HepG2 (cell line): ENCODE data around the gene LRRC8D. TPM values are rescaled to one million over a fixed set of nuclear protein-coding genes. Genes with fewer than 3 reads are reported as not detected.

Experiments
- ARID5B ChIP-seq: IDR thresholded peaks from 2 replicates; pipeline ENCODE4 v1.4.0; 2020; ENCODE audit warnings: mild to moderate bottlenecking, missing genetic modification reagents
- BCLAF1 ChIP-seq: fragments of 450-650 bp; IDR thresholded peaks from 2 replicates; pipeline ENCODE4 v1.6.1; 2017; ENCODE audit warnings: mild to moderate bottlenecking
- JUNB ChIP-seq: sonication (generic); formaldehyde crosslinking; IDR thresholded peaks from 2 replicates; pipeline ENCODE4 v1.8.0; 2022; ENCODE audit warnings: missing genetic modification reagents, mild to moderate bottlenecking, borderline replicate concordance
- MED1 ChIP-seq: sonication (generic); formaldehyde crosslinking; IDR thresholded peaks from 2 replicates; pipeline ENCODE4 v1.4.0; 2020; ENCODE audit warnings: missing genetic modification reagents
- NR0B2 ChIP-seq: sonication (generic); formaldehyde crosslinking; IDR thresholded peaks from 2 replicates; pipeline ENCODE4 v1.4.0; 2020; ENCODE audit warnings: mild to moderate bottlenecking, missing genetic modification reagents
- PRDM10 ChIP-seq: sonication (generic); formaldehyde crosslinking; IDR thresholded peaks from 2 replicates; pipeline ENCODE4 v1.4.0; 2020; ENCODE audit warnings: low read depth, missing genetic modification reagents
- RXRB ChIP-seq: IDR thresholded peaks from 2 replicates; pipeline ENCODE4 v1.6.1; 2016; ENCODE audit warnings: borderline replicate concordance, missing genetic modification reagents, missing compliant biosample characterization
- SOX13 ChIP-seq, 3 experiments: fragments of 450-650 bp in 1 of 3; sonication (generic) in 1 of 3; formaldehyde crosslinking in 1 of 3; IDR thresholded peaks in 2 of 3; conservative IDR thresholded peaks in 1 of 3; 2 replicates each; pipeline versions ENCODE4 v1.5.0 to v1.6.1; 2016 to 2020; ENCODE audit warnings: antibody characterized with exemption in 1 of 3, mild to moderate bottlenecking in 1 of 3, missing compliant biosample characterization in 1 of 3, missing genetic modification reagents in 1 of 3, moderate library complexity in 1 of 3
- SYNCRIP ChIP-seq: fragments of 200-400 bp; formaldehyde crosslinking; IDR thresholded peaks from 2 replicates; pipeline ENCODE4 v1.6.1; 2018; ENCODE audit warnings: mild to moderate bottlenecking, low read depth, low read length; ENCODE audit not compliant: insufficient read depth
- TGIF2 ChIP-seq: IDR thresholded peaks from 2 replicates; pipeline ENCODE4 v1.6.1; 2016; ENCODE audit warnings: control low read depth, missing compliant biosample characterization
- ZFP36L2 ChIP-seq: sonication (generic); formaldehyde crosslinking; IDR thresholded peaks from 2 replicates; pipeline ENCODE4 v1.4.0; 2020; ENCODE audit warnings: missing genetic modification reagents
- ZSCAN20 ChIP-seq: sonication (generic); formaldehyde crosslinking; IDR thresholded peaks from 2 replicates; pipeline ENCODE4 v1.4.0; 2020; ENCODE audit warnings: missing genetic modification reagents, mild to moderate bottlenecking, borderline replicate concordance
- ZUFSP ChIP-seq: sonication (generic); formaldehyde crosslinking; IDR thresholded peaks from 2 replicates; pipeline ENCODE4 v1.9.0; 2021; ENCODE audit warnings: missing genetic modification reagents, mild to moderate bottlenecking, borderline replicate concordance
- polyA plus RNA-seq, 8 experiments: library from polyadenylated mRNA; depleted of rRNA in 3 of 8; stranded (reverse) in 7 of 8; unstranded in 1 of 8; fragments of >200 nt; fragmentation: Illumina TruSeq in 4 of 8; extraction: Trizol in 4 of 8; gene quantifications; 2 replicates each; pipeline versions ENCODE4 v1.2.1 to v1.2.3, GENCODE V29; 2011 to 2016; ENCODE audit warnings: low read depth in 4 of 8, missing spikeins in 1 of 8, mixed read lengths in 1 of 8; ENCODE audit not compliant: insufficient read depth in 1 of 8
- total RNA-seq, 5 experiments: library from RNA; depleted of rRNA; stranded (reverse); fragments of >200 nt; fragmentation: Illumina TruSeq; extraction: Trizol; gene quantifications; 2 replicates each; pipeline ENCODE4 v1.2.3, GENCODE V29; 2016; ENCODE audit warnings: low read depth in 1 of 5

The LRRC8D gene
- total and polyA plus RNA-seq, 2 of the 13 experiments (the other 11 are each of a cell fraction or from before 2014, with no cell fraction given) = 29.9 to 45.5 TPM

- TF ChIP-seq ARID5B (CRISPR knock-in tag) (peak; percentile 49; the same call in 1 of the 2 replicates), NR0B2 (CRISPR knock-in tag) (no peak), MED1 (CRISPR knock-in tag) (no peak), SOX13 (IDR thresholded peaks at IDR 0.05) (no peak), SOX13 (CRISPR knock-in tag; conservative IDR thresholded peaks at IDR 0.05 in 1 of 2, IDR thresholded peaks at IDR 0.05 in 1 of 2) (peak in 1 of 2 experiments; percentile 45; a peak in 1 of 4 replicates), RXRB (CRISPR knock-in tag) (no peak), ZUFSP (no peak), BCLAF1 (no peak), SYNCRIP (no peak), PRDM10 (CRISPR knock-in tag) (no peak), TGIF2 (CRISPR knock-in tag) (no peak), JUNB (CRISPR knock-in tag) (no peak), ZFP36L2 (CRISPR knock-in tag) (no peak), ZSCAN20 (CRISPR knock-in tag) (peak; percentile 70; the same call in 1 of the 2 replicates)
These were observed 13.4 kb downstream of the LRRC8D start (continued) for GRCh38 chr1:89834083-89834704.
